Kidney epithelial cell (primary cell): ENCODE measurements around the gene TXNDC2. TPM values are rescaled to one million over a fixed set of nuclear protein-coding genes. Genes with fewer than 3 reads are reported as not detected.

ENCODE experiments used
- DNase-seq: peaks from one replicate; pipeline ENCODE4 v3.0.0-alpha.2; 2010; ENCODE audit warnings: low read depth
- H3K27me3 ChIP-seq: 2 replicates; pipeline ENCODE4 v1.6.0; 2011; ENCODE audit warnings: low read length; ENCODE audit not compliant: control insufficient read depth, insufficient read depth
- H3K36me3 ChIP-seq: 2 replicates; pipeline ENCODE4 v1.5.1; 2011; ENCODE audit warnings: low read length; ENCODE audit not compliant: control insufficient read depth, insufficient read depth
- H3K4me3 ChIP-seq: 2 replicates; pipeline ENCODE4 v1.5.1; 2011; ENCODE audit warnings: low read depth, mild to moderate bottlenecking, control low read depth, low read length
- CTCF ChIP-seq: IDR thresholded peaks from 2 replicates; pipeline ENCODE4 v1.5.1; 2011; ENCODE audit warnings: mild to moderate bottlenecking, moderate library complexity, low read length, control low read depth, inconsistent platforms; ENCODE audit not compliant: insufficient read depth, poor library complexity, severe bottlenecking
- total RNA-seq: library from RNA; depleted of rRNA; stranded (reverse); fragments of >200 nt; gene quantifications from 2 replicates; pipeline ENCODE4 v1.2.3, GENCODE V29; 2015

Gene TXNDC2
- total RNA-seq, 1 donor from 2014 or later = not detected

GRCh38 chr18:9913526-9914333, 28.0 kb downstream of the TXNDC2 start, which contains the start of gene VAPA:
Gene VAPA, plus strand, starts transcription at chr18:9914016. Its CDS starts 241 bp downstream, at chr18:9914257.
- Histone ChIP-seq H3K27me3 (no peaks in the 10 kb centered on the region), H3K36me3 (no peaks in the 10 kb centered on the region), H3K4me3 (peak within 1 kb of the TSS; percentile 78)
- DNase-seq = peak; percentile 83
- TF ChIP-seq CTCF = no peak

GRCh38 chr18:9914334-9914583, 28.5 kb downstream of the TXNDC2 start:
- H3K27me3 ChIP-seq = no peaks in the 10 kb centered on the region
- no peak for DNase-seq
- H3K4me3 ChIP-seq = peak overlapping the region; percentile 78
- TF ChIP-seq CTCF = no peak
- no peaks in the 10 kb centered on the region for H3K36me3 ChIP-seq

GRCh38 chr18:9914584-9915290, 29.0 kb downstream of the TXNDC2 start:
- DNase-seq = peak; percentile 47
- Histone ChIP-seq H3K27me3 (no peaks in the 10 kb centered on the region), H3K4me3 (peak overlapping the region; percentile 78), H3K36me3 (no peaks in the 10 kb centered on the region)
- TF ChIP-seq CTCF = no peak

- Histone ChIP-seq H3K27me3 (no peaks in the 10 kb centered on the region), H3K36me3 (no peaks in the 10 kb centered on the region), H3K4me3 (peak overlapping the region; percentile 78)
- DNase-seq = no peak
- TF ChIP-seq CTCF = no peak
These were observed 29.7 kb downstream of the TXNDC2 start for GRCh38 chr18:9915291-9916076.

- H3K36me3 ChIP-seq = no peaks in the 10 kb centered on the region
- H3K4me3 ChIP-seq = peak overlapping the region; percentile 78
- no peak for TF ChIP-seq CTCF
- DNase-seq = no peak
- H3K27me3 ChIP-seq = no peaks in the 10 kb centered on the region
These were observed 30.4 kb downstream of the TXNDC2 start for GRCh38 chr18:9916077-9916639.
